ENCODE results near the gene TPST2.

DNA sequence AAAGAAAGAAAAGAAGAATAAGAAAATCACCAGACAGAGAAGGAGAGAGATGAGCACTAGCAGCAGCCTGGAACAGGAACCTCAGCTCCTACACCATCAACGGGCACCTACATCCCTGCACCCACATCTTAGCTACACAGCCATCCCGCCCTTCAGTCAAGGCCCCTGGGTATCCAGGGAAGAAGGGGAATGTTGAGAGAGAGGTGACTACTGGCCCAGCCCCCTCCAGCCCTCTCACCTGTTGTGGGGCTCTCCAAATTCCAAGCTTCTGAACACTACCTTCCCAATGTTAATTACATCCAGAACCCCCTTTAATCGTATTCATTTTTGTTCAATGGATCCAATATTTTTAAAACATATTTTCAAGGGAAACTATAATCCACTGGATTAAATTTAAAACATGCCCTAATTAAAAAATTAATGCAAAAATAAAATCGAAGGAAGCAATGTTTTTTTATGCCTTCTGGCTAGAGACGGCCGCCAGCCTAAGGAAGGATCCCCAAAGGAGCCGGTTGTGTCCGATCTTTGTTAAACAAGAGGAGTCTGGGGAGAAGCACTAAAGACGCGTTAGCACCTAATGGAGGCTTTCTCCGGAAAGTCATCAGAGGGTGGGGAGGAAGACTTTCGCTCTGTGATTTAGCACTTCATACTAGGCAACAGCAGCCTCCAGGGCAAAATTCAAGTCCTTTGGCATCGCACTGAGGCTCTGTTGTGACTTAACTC, 9.5 kb downstream of the TPST2 start:
- TF ChIP-seq, protein P1, sequence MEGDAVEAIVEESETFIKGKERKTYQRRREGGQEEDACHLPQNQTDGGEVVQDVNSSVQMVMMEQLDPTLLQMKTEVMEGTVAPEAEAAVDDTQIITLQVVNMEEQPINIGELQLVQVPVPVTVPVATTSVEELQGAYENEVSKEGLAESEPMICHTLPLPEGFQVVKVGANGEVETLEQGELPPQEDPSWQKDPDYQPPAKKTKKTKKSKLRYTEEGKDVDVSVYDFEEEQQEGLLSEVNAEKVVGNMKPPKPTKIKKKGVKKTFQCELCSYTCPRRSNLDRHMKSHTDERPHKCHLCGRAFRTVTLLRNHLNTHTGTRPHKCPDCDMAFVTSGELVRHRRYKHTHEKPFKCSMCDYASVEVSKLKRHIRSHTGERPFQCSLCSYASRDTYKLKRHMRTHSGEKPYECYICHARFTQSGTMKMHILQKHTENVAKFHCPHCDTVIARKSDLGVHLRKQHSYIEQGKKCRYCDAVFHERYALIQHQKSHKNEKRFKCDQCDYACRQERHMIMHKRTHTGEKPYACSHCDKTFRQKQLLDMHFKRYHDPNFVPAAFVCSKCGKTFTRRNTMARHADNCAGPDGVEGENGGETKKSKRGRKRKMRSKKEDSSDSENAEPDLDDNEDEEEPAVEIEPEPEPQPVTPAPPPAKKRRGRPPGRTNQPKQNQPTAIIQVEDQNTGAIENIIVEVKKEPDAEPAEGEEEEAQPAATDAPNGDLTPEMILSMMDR (conservative IDR thresholded peaks at IDR 0.05): no peak
- no peak for TF ChIP-seq ZFX (IDR thresholded peaks at IDR 0.05)

All from C4-2B (cell line).